Fibroblast of skin of abdomen (primary cell): Measurements from ENCODE around the gene NEU4.

Experiments
- DNase-seq: peaks from one replicate; pipeline ENCODE4 v3.0.0-alpha.2; 2013

Gene NEU4

GRCh38 chr2:241865957-241866789 lies 57.2 kb downstream of the NEU4 start:
- no peak for DNase-seq
